ENCODE data around the gene JRKL.
A peak's percentile ranks its signal among the peaks of the same experiment; 100 is the strongest.

- TF ChIP-seq POLR2A (IDR thresholded peaks at IDR 0.05): peak in 1 of 2 donors; percentile 19
- peak; percentile 36 to 66 (median 42) for TF ChIP-seq CTCF (IDR thresholded peaks at IDR 0.05)
Measured at GRCh38 chr11:96341211-96342013, 48.4 kb upstream of the JRKL start.
